NCI-H2196 treated with DMSO at 0.1 percent for 48 hours (cell line): ENCODE measurements around the gene MALT1.

Experiments
- DNase-seq: peaks from one replicate; lab custom pipeline; 2025; ENCODE audit not compliant: unreplicated experiment; lab: John Stamatoyannopoulos, UW

Gene MALT1

DNA sequence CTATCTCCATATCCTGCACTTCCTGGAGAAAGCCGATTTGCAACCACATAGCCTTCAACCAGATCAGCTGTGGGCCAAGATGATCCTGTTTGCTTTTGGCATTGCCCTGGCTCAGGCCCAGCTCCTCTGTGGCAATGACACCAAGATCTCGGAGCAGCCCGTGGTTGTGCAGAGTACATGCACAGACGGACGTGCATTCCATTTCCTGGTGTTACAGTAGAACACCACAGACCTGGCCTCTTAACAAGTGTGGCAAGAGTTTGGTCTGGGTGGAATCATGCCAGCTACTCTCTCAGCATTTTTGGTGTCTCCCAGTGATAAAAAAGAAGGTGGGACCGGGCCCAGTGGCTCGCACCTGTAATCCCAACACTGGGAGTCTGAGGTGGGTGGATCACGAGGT is 20.0 kb downstream of the MALT1 start:
- DNase-seq: no peak

DNA sequence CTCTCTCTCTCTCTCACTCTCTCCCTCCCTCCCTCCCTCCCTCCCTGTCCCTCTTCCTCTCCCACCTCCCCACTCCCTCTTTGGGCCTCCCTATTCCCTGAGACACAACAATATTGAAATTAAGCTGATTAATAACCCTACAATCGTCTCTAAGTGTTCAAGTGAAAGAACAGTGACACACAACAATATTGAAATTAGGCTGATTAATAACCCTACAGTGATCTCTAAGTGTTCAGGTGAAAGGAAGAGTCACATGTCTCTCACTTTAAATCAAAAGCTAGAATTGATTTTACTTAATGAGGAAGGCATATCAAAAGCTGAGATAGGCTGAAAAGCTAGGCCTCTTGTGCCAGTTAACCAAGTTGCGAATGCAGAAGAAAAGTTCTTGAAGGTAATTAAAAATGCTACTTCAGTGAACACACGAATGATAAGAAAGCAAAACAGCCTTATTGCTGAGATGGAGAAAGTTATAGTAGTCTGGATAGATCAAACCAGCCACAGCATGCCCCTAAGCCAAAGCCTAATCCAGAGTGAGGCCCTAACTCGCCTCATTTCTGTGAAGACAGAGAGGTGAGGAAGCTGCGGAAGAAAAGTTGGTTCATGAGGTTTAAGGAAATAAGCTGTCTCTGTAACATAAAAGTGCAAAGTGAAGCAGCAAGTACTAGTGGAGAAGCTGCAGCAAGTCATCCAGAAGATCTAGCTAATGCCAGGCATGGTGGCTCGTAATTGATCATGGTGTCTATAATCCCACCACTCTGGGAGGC is 21.3 kb downstream of the MALT1 start:
- DNase-seq: no peak

DNA sequence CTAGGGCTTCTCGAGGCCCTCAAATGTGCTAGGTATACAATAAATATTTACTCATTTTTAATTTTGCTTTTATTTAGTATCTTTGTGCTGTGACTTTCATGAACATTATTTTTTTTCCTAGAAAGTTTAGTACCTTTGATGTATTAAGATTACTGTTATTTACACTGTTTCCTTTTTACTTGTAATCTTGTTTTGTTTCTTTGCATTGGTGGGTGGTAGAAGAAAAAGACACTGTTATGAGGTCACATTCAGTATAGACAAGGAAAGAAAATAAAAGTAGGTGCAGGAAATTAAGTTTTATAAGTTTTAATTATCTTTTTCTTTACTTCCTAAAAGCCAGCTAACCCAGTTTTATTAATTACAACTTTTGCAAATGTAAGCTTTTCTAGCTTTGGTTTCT is 23.0 kb downstream of the MALT1 start:
- DNase-seq: no peak

DNA sequence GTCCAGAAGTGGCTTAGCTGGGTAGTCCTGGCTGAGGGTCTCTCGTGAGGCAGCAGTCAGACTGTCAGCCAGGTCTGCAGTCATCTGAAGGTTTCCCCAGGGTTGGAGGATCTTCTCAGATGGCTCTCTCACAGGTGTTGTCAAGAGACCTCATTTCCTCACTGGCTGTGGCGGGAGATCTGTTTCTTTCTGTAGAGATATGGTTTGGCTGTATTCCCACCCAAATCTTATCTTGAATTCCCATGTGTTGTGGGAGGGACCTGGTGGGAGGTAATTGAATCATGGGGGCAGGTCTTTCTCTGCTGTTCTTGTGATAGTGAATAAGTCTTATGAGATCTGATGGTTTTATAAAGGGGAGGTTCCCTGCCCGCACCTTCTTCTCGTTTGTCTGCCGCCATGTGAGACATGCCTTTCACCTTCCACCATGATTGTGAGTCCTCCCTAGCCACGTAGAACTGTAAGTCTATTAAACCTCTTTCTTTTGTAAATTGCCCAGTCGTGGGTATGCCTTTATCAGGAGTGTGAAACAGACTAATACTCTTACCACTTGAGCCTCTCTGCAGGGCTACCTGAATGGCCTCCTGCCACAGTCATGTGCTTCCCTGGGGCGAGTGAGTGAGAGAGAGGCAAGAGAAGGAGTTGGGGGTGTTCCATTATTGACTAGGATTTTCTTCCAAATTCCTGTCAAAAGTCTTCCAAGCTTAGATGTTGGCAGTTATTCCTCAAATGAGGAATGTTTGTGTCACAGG is 23.6 kb downstream of the MALT1 start:
- DNase-seq: no peak

DNA sequence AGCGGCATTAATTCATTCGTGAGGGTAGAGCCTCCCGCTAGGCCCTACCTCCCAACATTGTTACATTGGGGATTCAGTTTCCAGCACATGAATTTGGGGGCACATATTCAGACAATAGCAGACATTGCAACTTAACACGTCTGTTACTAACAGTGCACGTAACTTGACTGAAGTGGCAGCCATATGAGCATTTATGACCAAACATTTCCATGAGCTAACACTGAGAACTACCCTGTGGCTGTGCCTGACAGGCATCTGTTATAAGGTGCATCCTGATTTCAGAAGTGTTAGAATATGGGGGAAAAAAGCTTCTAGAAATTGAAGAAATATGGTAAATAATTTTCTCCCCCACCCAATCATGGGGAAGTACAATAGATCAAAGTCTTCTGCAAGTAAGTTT is 24.5 kb downstream of the MALT1 start:
- DNase-seq: no peak

DNA sequence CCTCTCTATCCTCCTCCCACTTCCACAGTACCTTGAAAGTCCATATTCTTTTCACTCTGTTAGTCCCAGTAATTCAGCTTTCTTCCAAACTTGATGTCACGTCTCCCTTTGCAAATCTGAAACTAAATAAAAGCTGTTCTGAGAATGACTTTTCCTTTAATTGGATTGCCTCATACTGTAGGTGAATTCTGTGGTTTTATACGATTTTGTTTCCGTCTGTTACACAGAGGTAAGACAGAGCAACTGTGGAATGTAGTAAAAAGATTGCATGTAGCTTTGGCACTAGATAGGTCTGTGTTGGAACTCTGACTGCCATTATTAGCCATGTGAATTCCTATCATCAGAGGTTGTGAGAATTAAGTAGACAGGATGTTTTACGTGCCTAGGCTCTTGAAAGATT is 25.9 kb downstream of the MALT1 start:
- no peak for DNase-seq

DNA sequence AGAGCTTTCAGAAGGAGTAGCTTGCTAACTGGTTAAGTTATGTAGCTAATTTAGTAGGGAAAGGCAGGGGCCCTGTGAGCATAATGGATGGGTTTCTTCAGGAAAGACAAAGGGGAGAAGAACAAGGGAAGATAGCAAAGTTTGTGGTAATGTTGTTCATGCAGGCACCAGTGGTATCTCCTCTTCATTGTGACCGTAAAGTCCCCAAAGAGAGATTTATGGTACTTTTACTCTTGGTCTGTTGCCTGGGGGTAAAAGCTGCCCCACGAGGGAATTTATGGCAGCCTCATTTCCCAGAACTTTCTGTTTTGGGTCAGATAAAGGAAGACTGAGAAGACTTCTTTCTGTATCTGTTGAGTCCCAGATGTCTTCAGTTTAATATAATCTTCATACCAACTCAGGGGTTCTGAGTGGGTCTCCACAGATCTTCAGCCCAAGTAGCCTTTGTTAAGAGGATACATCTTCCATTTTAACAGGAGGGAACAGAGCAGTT is 27.5 kb downstream of the MALT1 start:
- DNase-seq: no peak

DNA sequence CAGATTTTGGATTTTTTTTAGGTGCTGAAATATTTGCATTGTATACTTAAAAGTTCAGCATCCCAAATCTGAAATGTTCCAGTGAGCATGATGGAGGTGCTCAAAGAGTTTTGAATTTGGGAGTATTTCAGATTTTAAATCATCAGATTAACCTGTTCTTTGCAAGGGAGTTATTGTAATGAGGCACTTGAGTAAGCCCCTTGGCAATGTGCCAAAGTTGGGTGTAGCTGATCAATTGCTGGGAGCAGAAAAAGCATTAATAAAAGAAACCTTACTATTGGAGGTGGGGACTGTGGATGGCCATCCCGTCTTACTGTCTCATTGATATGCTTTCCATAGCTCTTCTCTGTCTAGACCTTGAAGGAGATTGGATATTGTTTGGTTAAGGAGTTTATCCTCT is 28.3 kb downstream of the MALT1 start:
- no peak for DNase-seq

DNA sequence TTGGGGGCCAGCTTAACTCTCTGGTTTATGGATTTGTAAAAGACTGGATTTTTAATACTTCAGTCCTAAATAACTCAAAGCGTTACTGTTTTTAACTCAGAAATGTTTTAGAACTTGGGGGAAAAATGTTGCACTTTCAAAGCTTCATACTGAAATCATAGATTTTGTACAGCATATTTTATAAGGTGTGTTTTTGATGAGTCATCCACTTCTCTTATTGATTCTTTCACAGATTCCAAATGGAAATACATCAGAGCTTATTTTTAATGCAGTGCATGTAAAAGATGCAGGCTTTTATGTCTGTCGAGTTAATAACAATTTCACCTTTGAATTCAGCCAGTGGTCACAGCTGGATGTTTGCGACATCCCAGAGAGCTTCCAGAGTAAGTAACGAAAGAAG is 28.9 kb downstream of the MALT1 start:
- no peak for DNase-seq

DNA sequence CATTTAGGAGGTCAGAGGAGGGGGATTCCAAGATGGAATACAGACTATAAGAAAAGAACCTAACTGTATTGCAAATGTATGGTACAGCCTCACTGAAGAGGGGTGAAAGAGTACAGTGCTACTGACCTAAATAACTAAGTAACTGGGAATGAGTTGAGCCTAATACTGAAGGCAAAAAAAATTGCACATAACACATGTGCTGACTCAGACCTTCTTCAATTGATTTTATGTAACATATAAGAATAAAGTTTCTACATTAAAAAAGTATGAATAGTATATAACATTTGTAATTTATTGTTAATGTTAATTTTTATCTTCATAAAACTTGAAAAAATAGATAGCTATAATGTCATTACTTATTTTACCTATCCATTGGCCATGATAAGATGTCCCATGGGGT is 41.7 kb downstream of the MALT1 start:
- no peak for DNase-seq

DNA sequence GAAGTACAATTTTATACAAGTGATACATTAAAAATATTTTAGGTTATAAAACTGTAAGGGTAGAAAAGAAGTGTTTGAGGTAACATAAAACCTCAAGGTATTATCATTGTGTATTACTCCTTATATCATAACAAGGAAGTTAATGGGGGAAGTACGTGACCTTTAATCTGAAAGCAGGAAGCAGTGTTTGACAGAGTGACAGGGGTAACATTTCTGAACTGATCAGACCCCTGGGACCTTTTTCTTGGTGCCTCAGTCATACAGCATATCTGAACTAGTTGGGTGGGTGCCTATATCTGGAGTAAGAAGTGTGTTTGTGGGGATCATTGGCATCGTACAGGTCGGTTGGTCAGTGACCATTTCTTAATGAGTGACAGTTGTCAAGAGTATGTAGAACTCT is 43.0 kb downstream of the MALT1 start:
- no peak for DNase-seq

DNA sequence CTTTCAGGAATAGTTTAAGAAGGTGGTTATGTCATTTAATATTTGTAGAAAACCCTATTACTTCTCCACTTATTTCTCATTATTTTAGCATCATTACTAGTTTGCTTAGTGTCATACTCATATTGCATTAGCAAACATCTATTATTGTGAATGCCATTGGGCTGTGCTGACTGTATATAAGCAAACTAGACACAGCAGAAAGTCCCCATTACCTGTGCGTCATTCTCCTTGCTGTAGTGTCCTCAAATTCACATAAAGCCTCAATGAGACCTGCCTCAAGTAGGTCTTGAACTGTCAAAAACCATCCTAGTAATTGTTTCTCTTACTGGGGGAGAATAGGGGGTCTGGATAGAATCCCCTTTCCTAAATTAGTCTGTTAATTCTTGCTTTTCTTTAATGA is 43.6 kb downstream of the MALT1 start:
- DNase-seq: no peak

DNA sequence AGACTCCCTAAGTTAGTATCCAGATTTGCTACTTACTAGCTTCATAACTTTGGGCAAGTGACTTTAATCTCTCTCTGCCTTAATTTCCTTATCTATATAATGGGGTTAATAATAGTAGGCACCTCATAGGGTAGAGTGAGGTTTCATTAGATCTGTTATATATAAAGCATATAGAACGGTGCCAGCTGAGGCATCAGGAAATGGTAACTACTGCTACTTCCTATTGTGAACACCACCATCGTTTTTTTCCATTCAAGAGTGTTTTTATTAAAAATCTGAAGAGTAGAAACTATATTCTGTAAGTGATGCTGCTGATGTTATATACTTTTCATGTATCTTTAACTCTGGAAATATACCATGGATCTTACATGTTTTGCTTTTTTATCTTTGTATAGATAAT is 44.3 kb downstream of the MALT1 start:
- DNase-seq: no peak

DNA sequence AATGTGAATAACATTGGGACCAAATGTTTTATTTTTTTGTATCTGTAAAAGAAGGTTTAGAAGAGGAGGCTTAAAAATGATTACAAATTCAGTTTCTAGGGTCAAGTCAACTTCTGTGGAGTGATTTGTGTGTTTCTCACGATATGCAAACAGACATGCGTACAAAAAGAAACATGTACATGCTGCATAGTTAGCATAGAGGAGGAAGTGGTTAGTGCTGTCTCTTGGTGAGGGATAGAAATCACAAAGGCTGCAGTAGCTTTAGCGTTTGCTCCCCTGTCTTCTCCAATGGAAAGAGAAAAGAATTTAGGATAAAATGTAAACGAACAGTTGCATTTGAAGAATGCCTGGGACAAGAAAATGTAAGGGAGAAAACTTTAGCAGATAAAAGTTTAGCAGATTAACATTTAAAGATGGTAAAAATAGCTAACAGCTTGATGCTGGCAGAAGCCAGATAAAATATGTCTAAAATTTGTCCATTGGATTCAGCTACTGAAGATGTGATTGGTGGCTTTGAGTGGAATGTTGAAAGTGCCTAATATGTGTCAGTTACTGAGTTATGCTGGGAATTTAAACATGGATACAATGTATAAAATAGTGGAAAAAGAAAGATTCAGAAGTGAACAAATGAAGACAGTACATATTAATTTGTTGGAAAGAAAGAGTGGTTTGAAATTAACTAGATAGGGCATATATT is 44.9 kb downstream of the MALT1 start:
- DNase-seq: no peak

DNA sequence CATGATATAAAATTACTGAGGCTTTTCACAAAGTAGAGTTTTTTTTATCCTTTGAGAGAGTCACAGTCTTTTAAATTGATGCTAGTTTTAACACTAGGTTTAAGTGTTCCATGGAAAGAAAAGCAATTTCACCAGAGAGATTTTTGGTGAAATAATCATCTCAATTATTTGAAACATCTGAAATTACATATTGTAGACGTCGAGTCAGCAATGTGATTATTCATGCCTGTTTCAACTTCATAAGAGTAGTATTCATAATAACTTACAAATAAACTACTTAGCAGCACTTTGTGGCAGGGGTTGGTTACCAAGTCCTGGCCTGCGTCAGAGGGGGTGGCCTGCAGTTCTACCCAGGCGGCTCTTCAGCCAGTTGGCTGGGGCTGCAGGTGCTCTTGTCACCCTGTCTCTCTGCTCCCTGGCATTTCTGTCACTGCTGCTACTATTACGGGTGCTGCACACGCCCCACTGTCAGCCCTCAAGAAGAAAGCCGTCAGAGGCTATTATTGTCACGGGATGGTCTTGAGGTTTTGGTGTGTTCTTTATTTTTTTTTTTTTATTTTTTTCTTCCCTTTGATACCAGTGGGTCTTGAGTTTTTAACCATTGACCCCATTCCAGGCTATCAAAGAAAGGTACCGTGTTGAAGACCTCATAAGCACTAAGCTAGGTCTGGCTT is 50.4 kb downstream of the MALT1 start:
- no peak for DNase-seq

DNA sequence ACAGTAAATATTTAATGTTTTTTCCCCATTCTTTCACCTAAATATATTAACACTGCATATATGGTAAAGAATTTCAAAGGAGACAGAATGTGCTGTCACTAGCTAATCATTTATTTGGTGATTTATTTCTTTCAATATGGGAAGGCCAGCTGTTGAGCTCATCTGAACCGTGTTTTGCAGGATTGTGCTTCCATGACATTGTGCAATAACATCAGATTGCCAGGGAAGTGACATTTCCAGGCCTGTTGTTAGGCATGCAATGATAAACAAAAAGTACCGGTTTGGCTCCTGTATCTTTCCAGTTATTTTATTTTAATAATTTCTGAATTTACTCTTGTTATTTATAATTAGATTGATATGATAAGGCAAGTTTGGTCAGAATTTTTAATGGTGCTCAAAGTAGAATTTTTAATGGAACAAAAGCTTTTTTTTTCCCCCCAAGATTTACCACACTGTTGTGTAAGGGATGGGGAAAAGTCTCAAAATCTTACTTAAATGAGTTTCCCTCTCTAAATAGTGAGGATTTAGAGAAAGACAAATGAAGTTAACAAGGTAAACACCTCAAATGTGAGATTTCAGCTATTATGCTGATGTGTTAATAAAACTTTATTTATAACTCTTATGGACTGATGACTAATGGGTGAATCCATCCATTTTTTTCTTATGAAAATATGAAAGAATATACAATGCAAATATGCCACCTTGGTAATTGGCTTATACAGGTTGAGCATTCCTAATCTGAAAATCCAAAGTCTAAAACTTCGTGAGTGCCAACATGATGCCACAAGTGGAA is 52.7 kb downstream of the MALT1 start:
- no peak for DNase-seq

DNA sequence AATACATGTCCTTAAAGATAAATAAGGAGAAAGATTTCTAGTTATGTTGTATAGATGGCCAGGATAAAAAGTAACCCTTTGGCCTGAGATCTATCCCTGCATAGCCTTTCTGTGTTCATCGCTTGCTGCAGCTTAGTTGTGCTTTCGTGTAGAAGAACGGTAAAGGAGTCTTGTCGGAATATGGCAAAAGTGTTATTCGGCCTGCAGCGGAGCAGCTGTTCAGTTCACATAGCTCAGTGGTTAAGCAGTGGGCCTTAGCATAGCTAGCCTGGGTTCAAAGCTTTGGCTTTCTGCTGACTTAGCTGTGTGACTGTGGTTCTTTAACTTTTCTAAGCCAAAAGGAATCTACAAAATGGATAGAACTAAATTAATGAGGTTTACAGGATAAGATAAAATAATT is 55.4 kb downstream of the MALT1 start:
- no peak for DNase-seq

DNA sequence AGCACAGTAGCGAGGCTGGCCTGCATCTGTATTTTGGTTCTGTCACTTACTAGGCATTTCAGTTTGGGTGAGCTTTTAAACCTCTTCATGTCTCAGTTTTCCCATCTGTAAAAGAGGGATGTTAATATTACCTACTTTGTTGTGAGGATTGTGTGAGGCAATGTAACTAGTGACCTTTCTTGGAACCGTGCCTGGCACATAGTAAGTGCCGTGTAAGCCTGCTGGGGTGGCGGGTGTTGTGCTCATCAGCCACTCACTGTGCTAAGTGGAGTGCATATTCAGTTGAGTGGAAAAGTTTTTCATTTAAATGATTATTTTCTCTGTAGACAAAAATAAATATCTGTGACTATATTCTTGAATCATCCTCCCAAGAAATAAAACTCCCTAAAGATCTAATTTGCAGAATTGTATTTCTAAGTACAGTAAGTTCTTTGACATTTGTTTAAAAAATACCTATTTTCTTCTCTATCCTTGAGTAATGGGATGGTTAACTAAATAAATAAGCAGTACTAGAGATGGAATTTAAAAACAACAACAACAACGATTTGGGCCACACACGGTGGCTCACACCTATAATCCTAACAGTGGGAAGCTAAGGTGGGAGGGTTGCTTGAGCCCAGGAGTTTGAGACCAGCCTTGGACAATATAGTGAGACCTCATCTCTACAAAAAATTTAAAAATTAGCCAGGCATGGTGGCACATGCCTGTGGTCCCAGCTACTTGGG is 56.7 kb downstream of the MALT1 start:
- no peak for DNase-seq

DNA sequence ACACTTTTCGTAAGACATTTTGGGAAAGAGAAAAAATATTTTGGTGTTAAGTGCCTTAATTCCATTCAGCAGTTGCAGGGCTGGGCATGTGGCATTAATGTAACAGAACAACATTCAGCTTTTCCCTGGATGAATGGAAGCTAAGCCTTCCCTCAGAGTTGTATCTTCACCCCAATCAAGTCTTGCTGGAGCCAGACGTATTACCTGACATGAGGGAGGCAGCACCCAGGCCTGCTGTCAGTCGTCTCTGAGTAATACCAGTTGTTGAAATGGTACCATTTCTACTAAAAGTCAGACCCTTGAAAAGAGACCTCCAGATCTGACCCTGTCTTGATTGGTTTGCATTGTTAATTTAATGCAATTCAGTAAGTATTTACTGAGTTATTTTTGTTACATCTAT is 57.5 kb downstream of the MALT1 start:
- no peak for DNase-seq

DNA sequence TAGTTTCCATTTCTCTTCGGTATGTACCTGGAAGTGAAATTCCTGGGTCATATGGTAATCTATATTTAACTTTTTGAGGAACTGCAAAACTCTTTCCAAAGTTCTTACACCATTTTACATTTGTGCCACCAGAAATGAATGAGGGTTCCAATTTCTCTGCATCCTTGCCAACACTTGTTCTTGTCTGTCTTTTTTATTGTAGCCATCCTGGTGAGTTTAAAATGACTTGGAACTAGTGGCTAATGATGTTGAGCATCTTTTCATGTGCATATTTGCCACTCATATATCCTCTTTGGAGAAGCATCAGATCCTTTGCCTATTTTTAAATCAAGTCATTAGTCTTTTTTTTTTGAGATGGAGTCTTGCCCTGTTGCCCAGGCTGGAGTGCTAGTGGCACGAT is 59.4 kb downstream of the MALT1 start:
- no peak for DNase-seq
